ENCODE data around the gene CFAP100.

- TF ChIP-seq FOXP2 (optimal IDR thresholded peaks at IDR 0.05; ENCODE audit: borderline replicate concordance, extremely low read depth, extremely low read length, insufficient read depth) (peak; percentile 57), TAF1 (IDR thresholded peaks at IDR 0.05; ENCODE audit: borderline replicate concordance, insufficient read depth, low read length) (no peak), POLR2AphosphoS5 (IDR thresholded peaks at IDR 0.05; ENCODE audit: low read depth, low read length) (no peak), REST (IDR thresholded peaks at IDR 0.05; ENCODE audit: insufficient read depth in 1 of 2, low read depth in 2 of 2, low read length in 2 of 2) (no peak), SIN3A (IDR thresholded peaks at IDR 0.05; ENCODE audit: borderline replicate concordance, insufficient read depth, low read length) (no peak)
These were observed 5.5 kb upstream of the CFAP100 start for GRCh38 chr3:126389112-126389793.
